WTC11 (cell line): ENCODE results near the gene ZSWIM4. TPM values are rescaled to one million over a fixed set of nuclear protein-coding genes. Genes with fewer than 3 reads are reported as not detected.

ENCODE experiments used
- ATAC-seq: fragments of 200-7000 bp; cut with Tn5 transposase; 2 replicates; pipeline ENCODE4 v1.10.0; 2021; ENCODE audit warnings: mild to moderate bottlenecking, moderate library complexity
- CTCF ChIA-PET: fragments of 300-600 bp; sonication (Branson Sonifier 250); formaldehyde crosslinking; loops from one replicate; lab custom pipeline; 2021; ENCODE audit warnings: antibody characterized with exemption; lab: Charles Lee
- POLR2A ChIA-PET: fragments of 350-600 bp; sonication (Branson Sonifier 250); formaldehyde crosslinking; loops from one replicate; lab custom pipeline; 2021; ENCODE audit warnings: antibody characterized with exemption; lab: Charles Lee
- DNase-seq: peaks from one replicate; pipeline ENCODE4 v3.0.0; 2021; ENCODE audit warnings: low spot score
- H3K27ac Mint-ChIP-seq: 2 replicates; pipeline ENCODE4 v1.8.0; 2021; ENCODE audit warnings: mixed read lengths
- H3K27me3 Mint-ChIP-seq: 2 replicates; pipeline ENCODE4 v1.8.0; 2021; ENCODE audit warnings: low read depth, mild to moderate bottlenecking, moderate library complexity, mixed read lengths
- H3K36me3 Mint-ChIP-seq: 2 replicates; pipeline ENCODE4 v1.8.0; 2021; ENCODE audit warnings: mixed read lengths
- H3K4me1 Mint-ChIP-seq: 2 replicates; pipeline ENCODE4 v1.8.0; 2022; ENCODE audit warnings: mixed read lengths
- H3K4me3 Mint-ChIP-seq: 2 replicates; pipeline ENCODE4 v1.8.0; 2021; ENCODE audit warnings: mild to moderate bottlenecking, moderate library complexity, mixed read lengths
- H3K9me3 Mint-ChIP-seq: 2 replicates; pipeline ENCODE4 v1.8.0; 2021; ENCODE audit warnings: mixed read lengths
- E2F4 ChIP-seq: sonication (generic); formaldehyde crosslinking; IDR thresholded peaks from 2 replicates; pipeline ENCODE4 v1.8.1; 2022; ENCODE audit warnings: low read depth, mild to moderate bottlenecking, moderate library complexity, missing genetic modification reagents, borderline replicate concordance
- FOXP1 ChIP-seq: sonication (generic); formaldehyde crosslinking; IDR thresholded peaks from 2 replicates; pipeline ENCODE4 v1.8.0; 2022; ENCODE audit warnings: missing genetic modification reagents, mild to moderate bottlenecking, moderate library complexity, borderline replicate concordance
- HMGA2 ChIP-seq: fragments of 250-450 bp; sonication (Bioruptor Pico); IDR thresholded peaks from 2 replicates; pipeline ENCODE4 v1.4.0; 2021; ENCODE audit warnings: mild to moderate bottlenecking, moderate library complexity
- JUN ChIP-seq: sonication (generic); formaldehyde crosslinking; IDR thresholded peaks from 2 replicates; pipeline ENCODE4 v1.8.0; 2023; ENCODE audit warnings: mild to moderate bottlenecking, missing genetic modification reagents
- MYBL2 ChIP-seq: sonication (generic); formaldehyde crosslinking; IDR thresholded peaks from 2 replicates; pipeline ENCODE4 v1.8.1; 2023; ENCODE audit warnings: mild to moderate bottlenecking, moderate library complexity, missing genetic modification reagents
- NR1H2 ChIP-seq: sonication (generic); formaldehyde crosslinking; IDR thresholded peaks from 2 replicates; pipeline ENCODE4 v1.9.0; 2021; ENCODE audit warnings: mild to moderate bottlenecking, moderate library complexity, missing genetic modification reagents
- SMAD3 ChIP-seq: sonication (generic); formaldehyde crosslinking; IDR thresholded peaks from 2 replicates; pipeline ENCODE4 v1.8.0; 2022; ENCODE audit warnings: missing genetic modification reagents, mild to moderate bottlenecking, borderline replicate concordance
- ZNF232 ChIP-seq: sonication (generic); formaldehyde crosslinking; IDR thresholded peaks from 2 replicates; pipeline ENCODE4 v1.8.0; 2022; ENCODE audit warnings: mild to moderate bottlenecking, missing genetic modification reagents
- ZNF317 ChIP-seq: sonication (generic); formaldehyde crosslinking; IDR thresholded peaks from 2 replicates; pipeline ENCODE4 v1.8.1; 2023; ENCODE audit warnings: low read depth, mild to moderate bottlenecking, moderate library complexity, missing genetic modification reagents, borderline replicate concordance
- total RNA-seq: library from RNA; stranded (reverse); gene quantifications from 3 replicates; pipeline ENCODE4 v1.2.3, GENCODE V29; 2021
- TF ChIP-seq, protein P1 (sequence below): sonication (generic); formaldehyde crosslinking; IDR thresholded peaks from 2 replicates; pipeline ENCODE4 v1.8.0; 2022; ENCODE audit warnings: missing genetic modification reagents
- TF ChIP-seq, protein P2 (sequence below): sonication (generic); formaldehyde crosslinking; conservative IDR thresholded peaks from 2 replicates; pipeline ENCODE4 v1.8.1; 2023; ENCODE audit warnings: mild to moderate bottlenecking, low read depth, missing genetic modification reagents, moderate library complexity

The ZSWIM4 gene
- total RNA-seq, 1 experiment from 2014 or later, result 33.4 TPM

- ATAC-seq (peak; percentile 60), DNase-seq (peak; percentile 32)
- H3K27me3 Mint-ChIP-seq, result peaks cover 4% of the 10 kb centered on the region; the same call in 1 of the 2 replicates
- H3K27ac Mint-ChIP-seq, result no peak overlapping the region
- ChIA-PET CTCF (interaction anchor here (0.8 to 2.1 kb wide), 10 partner anchors 10 to 325 kb away, joined by 3 to 8 read pairs (median 4); partner anchors contain the start of gene C19orf53), POLR2A (interaction anchor here (0.6 to 2.1 kb wide), 3 partner anchors 10 to 379 kb away, joined by 3 to 6 read pairs (median 3); partner anchors contain the start of gene C19orf53)
- H3K9me3 Mint-ChIP-seq, result no peaks in the 10 kb centered on the region
- peaks cover 7% of the 10 kb centered on the region for H3K4me1 Mint-ChIP-seq
- TF ChIP-seq MYBL2 (CRISPR knock-in tag), result 0 out of 2 replicates have a peak, but pooled peaks have one; percentile 37
- 0 out of 2 replicates have a peak, but pooled peaks have one; percentile 24 for TF ChIP-seq SMAD3 (CRISPR knock-in tag)
- no peak for TF ChIP-seq NR1H2 (CRISPR knock-in tag)
- TF ChIP-seq, protein P1, sequence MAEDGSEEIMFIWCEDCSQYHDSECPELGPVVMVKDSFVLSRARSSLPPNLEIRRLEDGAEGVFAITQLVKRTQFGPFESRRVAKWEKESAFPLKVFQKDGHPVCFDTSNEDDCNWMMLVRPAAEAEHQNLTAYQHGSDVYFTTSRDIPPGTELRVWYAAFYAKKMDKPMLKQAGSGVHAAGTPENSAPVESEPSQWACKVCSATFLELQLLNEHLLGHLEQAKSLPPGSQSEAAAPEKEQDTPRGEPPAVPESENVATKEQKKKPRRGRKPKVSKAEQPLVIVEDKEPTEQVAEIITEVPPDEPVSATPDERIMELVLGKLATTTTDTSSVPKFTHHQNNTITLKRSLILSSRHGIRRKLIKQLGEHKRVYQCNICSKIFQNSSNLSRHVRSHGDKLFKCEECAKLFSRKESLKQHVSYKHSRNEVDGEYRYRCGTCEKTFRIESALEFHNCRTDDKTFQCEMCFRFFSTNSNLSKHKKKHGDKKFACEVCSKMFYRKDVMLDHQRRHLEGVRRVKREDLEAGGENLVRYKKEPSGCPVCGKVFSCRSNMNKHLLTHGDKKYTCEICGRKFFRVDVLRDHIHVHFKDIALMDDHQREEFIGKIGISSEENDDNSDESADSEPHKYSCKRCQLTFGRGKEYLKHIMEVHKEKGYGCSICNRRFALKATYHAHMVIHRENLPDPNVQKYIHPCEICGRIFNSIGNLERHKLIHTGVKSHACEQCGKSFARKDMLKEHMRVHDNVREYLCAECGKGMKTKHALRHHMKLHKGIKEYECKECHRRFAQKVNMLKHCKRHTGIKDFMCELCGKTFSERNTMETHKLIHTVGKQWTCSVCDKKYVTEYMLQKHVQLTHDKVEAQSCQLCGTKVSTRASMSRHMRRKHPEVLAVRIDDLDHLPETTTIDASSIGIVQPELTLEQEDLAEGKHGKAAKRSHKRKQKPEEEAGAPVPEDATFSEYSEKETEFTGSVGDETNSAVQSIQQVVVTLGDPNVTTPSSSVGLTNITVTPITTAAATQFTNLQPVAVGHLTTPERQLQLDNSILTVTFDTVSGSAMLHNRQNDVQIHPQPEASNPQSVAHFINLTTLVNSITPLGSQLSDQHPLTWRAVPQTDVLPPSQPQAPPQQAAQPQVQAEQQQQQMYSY (CRISPR knock-in tag), result peak; percentile 82
- 0 out of 2 replicates have a peak, but pooled peaks have one; percentile 16 for TF ChIP-seq FOXP1
- TF ChIP-seq E2F4 (CRISPR knock-in tag), result 0 out of 2 replicates have a peak, but pooled peaks have one; percentile 29
- TF ChIP-seq, protein P2, sequence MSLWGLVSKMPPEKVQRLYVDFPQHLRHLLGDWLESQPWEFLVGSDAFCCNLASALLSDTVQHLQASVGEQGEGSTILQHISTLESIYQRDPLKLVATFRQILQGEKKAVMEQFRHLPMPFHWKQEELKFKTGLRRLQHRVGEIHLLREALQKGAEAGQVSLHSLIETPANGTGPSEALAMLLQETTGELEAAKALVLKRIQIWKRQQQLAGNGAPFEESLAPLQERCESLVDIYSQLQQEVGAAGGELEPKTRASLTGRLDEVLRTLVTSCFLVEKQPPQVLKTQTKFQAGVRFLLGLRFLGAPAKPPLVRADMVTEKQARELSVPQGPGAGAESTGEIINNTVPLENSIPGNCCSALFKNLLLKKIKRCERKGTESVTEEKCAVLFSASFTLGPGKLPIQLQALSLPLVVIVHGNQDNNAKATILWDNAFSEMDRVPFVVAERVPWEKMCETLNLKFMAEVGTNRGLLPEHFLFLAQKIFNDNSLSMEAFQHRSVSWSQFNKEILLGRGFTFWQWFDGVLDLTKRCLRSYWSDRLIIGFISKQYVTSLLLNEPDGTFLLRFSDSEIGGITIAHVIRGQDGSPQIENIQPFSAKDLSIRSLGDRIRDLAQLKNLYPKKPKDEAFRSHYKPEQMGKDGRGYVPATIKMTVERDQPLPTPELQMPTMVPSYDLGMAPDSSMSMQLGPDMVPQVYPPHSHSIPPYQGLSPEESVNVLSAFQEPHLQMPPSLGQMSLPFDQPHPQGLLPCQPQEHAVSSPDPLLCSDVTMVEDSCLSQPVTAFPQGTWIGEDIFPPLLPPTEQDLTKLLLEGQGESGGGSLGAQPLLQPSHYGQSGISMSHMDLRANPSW, result no peak
- no peak for TF ChIP-seq JUN (CRISPR knock-in tag)
- peaks cover 19% of the 10 kb centered on the region for H3K36me3 Mint-ChIP-seq
- peak overlapping the region; percentile 77 for H3K4me3 Mint-ChIP-seq
These were observed 30.3 kb upstream of the ZSWIM4 start for GRCh38 chr19:13764821-13765394.

DNA sequence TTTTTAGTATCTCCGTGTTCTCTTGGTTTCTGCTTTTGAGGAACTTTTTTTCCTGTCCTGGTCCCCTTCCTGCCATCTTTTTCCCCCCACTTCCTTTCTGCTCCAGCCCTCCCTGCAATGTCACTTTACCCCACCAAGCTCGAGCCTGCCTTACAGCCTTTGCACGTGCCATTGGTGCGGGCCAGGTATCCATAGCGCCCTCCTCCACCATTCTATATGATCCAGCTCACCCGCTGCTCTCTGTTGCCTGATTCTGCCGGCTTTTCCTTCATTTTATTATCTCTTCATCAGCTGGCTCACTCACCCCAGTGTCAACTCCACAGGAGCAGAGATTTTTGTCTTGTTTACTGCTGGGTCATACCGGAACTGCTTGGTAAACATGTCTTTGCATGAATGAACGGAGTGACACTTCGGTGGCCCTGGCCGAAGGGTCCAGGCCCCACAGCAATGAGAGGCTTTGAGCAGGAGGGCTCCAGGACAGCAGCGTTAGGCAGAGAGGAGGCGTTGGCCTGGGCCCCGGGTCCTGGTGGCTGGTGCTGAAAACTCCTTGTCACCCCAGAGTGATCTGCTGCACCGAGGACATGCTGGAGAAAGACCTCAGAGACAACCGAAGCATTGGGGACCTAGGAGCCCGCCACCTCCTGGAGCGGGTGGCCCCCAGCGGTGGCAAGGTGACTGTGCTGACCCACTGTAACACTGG, 29.7 kb upstream of the ZSWIM4 start:
- peak; percentile 62 for ATAC-seq
- Mint-ChIP-seq H3K36me3 (peaks cover 18% of the 10 kb centered on the region), H3K27ac (peak overlapping the region; percentile 54), H3K9me3 (no peaks in the 10 kb centered on the region), H3K4me1 (peaks cover 7% of the 10 kb centered on the region), H3K4me3 (peak overlapping the region; percentile 77), H3K27me3 (peaks cover 4% of the 10 kb centered on the region; the same call in 1 of the 2 replicates)
- POLR2A ChIA-PET, result interaction anchor here (0.6 to 2.1 kb wide), 2 partner anchors 9 to 380 kb away, joined by 3 to 6 read pairs; partner anchors contain the start of gene C19orf53
- TF ChIP-seq HMGA2 (CRISPR knock-in tag) (no peak), ZNF232 (CRISPR knock-in tag) (0 out of 2 replicates have a peak, but pooled peaks have one; percentile 33)
- CTCF ChIA-PET, result interaction anchor here (1.0 to 2.1 kb wide), 6 partner anchors 14 to 324 kb away, joined by 3 to 8 read pairs (median 6); a partner anchor contains a TSS
- no peak for DNase-seq

DNA sequence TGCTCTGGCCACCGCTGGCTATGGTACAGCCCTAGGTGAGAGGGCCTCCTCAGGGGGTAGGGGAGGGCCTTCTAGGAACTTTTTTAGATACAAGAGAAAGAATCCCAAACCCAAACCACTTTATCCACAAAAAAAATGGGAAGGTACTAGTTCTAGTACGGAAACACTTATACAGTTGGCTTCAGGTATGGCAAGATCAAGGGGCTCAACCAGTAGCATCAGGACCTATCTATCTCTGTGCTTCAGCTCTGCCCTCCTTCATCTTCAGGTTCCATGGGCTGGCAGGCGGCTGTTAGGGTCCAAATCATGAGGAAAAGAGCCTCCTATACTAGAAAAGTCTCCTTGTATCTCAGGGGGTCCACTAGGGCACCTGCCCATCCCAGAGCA, 29.2 kb upstream of the ZSWIM4 start:
- ATAC-seq (no peak), DNase-seq (no peak)
- TF ChIP-seq ZNF232 (CRISPR knock-in tag), result 0 out of 2 replicates have a peak, but pooled peaks have one; percentile 7
- TF ChIP-seq ZNF317 (CRISPR knock-in tag), result no peak
- no peak for TF ChIP-seq FOXP1
- peak overlapping the region; percentile 77; the same call in 1 of the 2 replicates for H3K4me3 Mint-ChIP-seq
- H3K27ac Mint-ChIP-seq, result no peak overlapping the region
- no peaks in the 10 kb centered on the region for H3K9me3 Mint-ChIP-seq
- CTCF ChIA-PET, result interaction anchor here (1.2 to 2.1 kb wide), 2 partner anchors 15 to 18 kb away, joined by 6 to 8 read pairs; a partner anchor contains a TSS
- peaks cover 4% of the 10 kb centered on the region; the same call in 1 of the 2 replicates for H3K27me3 Mint-ChIP-seq
- POLR2A ChIA-PET, result interaction anchor here (2.1 kb wide), 1 partner anchor 8 kb away, joined by 6 read pairs; the partner anchor contains the start of gene C19orf53
- peaks cover 16% of the 10 kb centered on the region for H3K36me3 Mint-ChIP-seq
- H3K4me1 Mint-ChIP-seq, result peaks cover 7% of the 10 kb centered on the region
